PFSK-1 (cell line): ENCODE measurements around the gene RBX1.

Experiments used
- POLR2AphosphoS5 ChIP-seq: IDR thresholded peaks from 2 replicates; pipeline ENCODE4 v1.6.1; 2012; ENCODE audit warnings: low read depth, mild to moderate bottlenecking, control low read depth, low read length, moderate library complexity
- SIN3A ChIP-seq: IDR thresholded peaks from 2 replicates; pipeline ENCODE4 v1.6.1; 2012; ENCODE audit warnings: mild to moderate bottlenecking, low read length, moderate library complexity, borderline replicate concordance; ENCODE audit not compliant: insufficient read depth
- TAF1 ChIP-seq: IDR thresholded peaks from 2 replicates; pipeline ENCODE4 v1.6.1; 2012; ENCODE audit warnings: low read length, control low read depth, borderline replicate concordance; ENCODE audit not compliant: insufficient read depth

- no peak for TF ChIP-seq TAF1
- TF ChIP-seq POLR2AphosphoS5: no peak
- TF ChIP-seq SIN3A: no peak
Measured at GRCh38 chr22:40919446-40919845, 31.7 kb upstream of the RBX1 start.
